ENCODE data around the gene EXOC6B. TPM values are rescaled to one million over a fixed set of nuclear protein-coding genes. Genes with fewer than 3 reads are reported as not detected.

EXOC6B gene
- total and polyA plus RNA-seq, 2 of the 8 experiments (the other 6 are each of a cell fraction or from before 2014, with no cell fraction given) = 13.5 to 33.0 TPM

GRCh38 chr2:72668647-72669046, 157.2 kb downstream of the EXOC6B start:
- no peak overlapping the region for H3K27ac ChIP-seq (ENCODE audit: low read depth, low read length)
- no peaks in the 10 kb centered on the region for H3K27me3 ChIP-seq (replicated peaks in 1 of 4; ENCODE audit: control insufficient read depth in 3 of 4, extremely low read depth in 1 of 4, insufficient read depth in 3 of 4, low read length in 3 of 4)
- no peaks in the 10 kb centered on the region for H4K20me1 ChIP-seq (replicated peaks in 1 of 2; ENCODE audit: control insufficient read depth in 1 of 2, insufficient read depth in 2 of 2, low read length in 2 of 2)
- no peak overlapping the region for H3K18ac ChIP-seq (ENCODE audit: extremely low read depth, low read length)
- ChIA-PET CTCF (ENCODE audit: partially characterized antibody) (interaction anchor here (0.6 to 0.7 kb wide), 2 partner anchors 103 to 343 kb away, joined by 3 read pairs; no protein-coding TSS in a partner anchor), POLR2A (ENCODE audit: partially characterized antibody) (no interaction called here)
- no peaks in the 10 kb centered on the region for H3K4me1 ChIP-seq (replicated peaks in 1 of 4; ENCODE audit: control insufficient read depth in 3 of 4, insufficient read depth in 4 of 4, low read length in 3 of 4)
- H3K23ac ChIP-seq (ENCODE audit: insufficient read length) = no peak overlapping the region
- no peaks in the 10 kb centered on the region for H3K79me2 ChIP-seq (ENCODE audit: control insufficient read depth in 1 of 2, insufficient read depth in 2 of 2, low read length in 2 of 2)
- H3K14ac ChIP-seq (ENCODE audit: insufficient read length) = no peak overlapping the region
- no peak overlapping the region for H3K9ac ChIP-seq (replicated peaks in 1 of 4; ENCODE audit: extremely low read depth in 1 of 4, low read depth in 3 of 4, low read length in 3 of 4)
- no peak overlapping the region for H4K5ac ChIP-seq (ENCODE audit: insufficient read length, low read depth, low read length)
- no peak overlapping the region for H2BK15ac ChIP-seq (ENCODE audit: low read length)
- H2BK5ac ChIP-seq (ENCODE audit: low read depth, low read length) = no peak overlapping the region
- H3K4me2 ChIP-seq (ENCODE audit: insufficient read depth in 1 of 2, low read depth in 2 of 2, low read length in 2 of 2) = no peak overlapping the region
- no peak overlapping the region for H4K91ac ChIP-seq (replicated peaks; ENCODE audit: insufficient read length, low read length)
- FAIRE-seq = no peak
- 0 out of 4 replicates have a peak, but pooled peaks cover 0 to 2% of the 10 kb centered on the region in 2 experiments for H3K9me3 ChIP-seq (ENCODE audit: insufficient read depth in 2 of 2, low read depth in 1 of 2, low read length in 1 of 2)
- H2AK5ac ChIP-seq (ENCODE audit: low read depth, low read length) = no peak overlapping the region
- no peaks in the 10 kb centered on the region for H3K23me2 ChIP-seq (ENCODE audit: low read depth, low read length)
- no peak overlapping the region for H2BK20ac ChIP-seq (ENCODE audit: low read length)
- no peak overlapping the region for H3K4ac ChIP-seq (replicated peaks; ENCODE audit: insufficient read length, low read depth, low read length)
- no peak overlapping the region for H3K56ac ChIP-seq (replicated peaks; ENCODE audit: insufficient read length, low read depth, low read length)
- TF ChIP-seq EZH2 (IDR thresholded peaks at IDR 0.05; ENCODE audit: low read depth, low read length, severe bottlenecking) (no peak), CTCF (IDR thresholded peaks at IDR 0.05; ENCODE audit: control extremely low read depth in 1 of 3, insufficient read depth in 1 of 3, low read depth in 1 of 3, low read length in 3 of 3) (no peak), FOSL1 (IDR thresholded peaks at IDR 0.05; ENCODE audit: insufficient read depth, low read depth, low read length) (no peak), BACH1 (IDR thresholded peaks at IDR 0.05; ENCODE audit: low read length) (no peak), SIRT6 (IDR thresholded peaks at IDR 0.05; ENCODE audit: low read length) (no peak), RNF2 (IDR thresholded peaks at IDR 0.05; ENCODE audit: borderline replicate concordance, low read depth, low read length, missing control alignments, poor library complexity, severe bottlenecking) (no peak), KDM1A (IDR thresholded peaks at IDR 0.05; ENCODE audit: borderline replicate concordance, low read length) (no peak), BRCA1 (IDR thresholded peaks at IDR 0.05; ENCODE audit: low read depth, low read length) (no peak), MAFK (IDR thresholded peaks at IDR 0.05; ENCODE audit: low read depth, low read length) (no peak)
- 85% methylated on average over 4 of the region's 4 CpGs; no CpG with 5 or more reads in 1 of the 2 experiments for WGBS, 2 experiments (ENCODE audit: extremely low coverage in 1 of 2, insufficient coverage in 1 of 2, insufficient read length in 1 of 2, insufficient replicate concordance in 2 of 2, low coverage in 1 of 2, low lambda C conversion rate in 2 of 2, missing lambda C conversion rate in 1 of 2)
- no peak overlapping the region for H4K8ac ChIP-seq (ENCODE audit: extremely low read depth, insufficient read depth, low read length)
- no peak overlapping the region for H2AFZ ChIP-seq (ENCODE audit: low read length)
- H3K4me3 ChIP-seq (ENCODE audit: extremely low read depth in 1 of 4, insufficient read depth in 2 of 4, low read depth in 3 of 4, low read length in 4 of 4) = no peak overlapping the region
- peaks cover 5% of the 10 kb centered on the region; the same call in 1 of the 2 replicates for H3K79me1 ChIP-seq (ENCODE audit: low read depth, low read length)
- no peak overlapping the region for H2BK12ac ChIP-seq (ENCODE audit: low read depth, low read length)
- no peak for DNase-seq (ENCODE audit: low read depth in 1 of 2, low spot score in 2 of 2)
- H2BK120ac ChIP-seq (replicated peaks; ENCODE audit: low read depth, low read length) = no peak overlapping the region
- H3K36me3 ChIP-seq (ENCODE audit: control insufficient read depth in 2 of 4, insufficient read depth in 4 of 4, low read length in 3 of 4) = no peaks in the 10 kb centered on the region
